Thyroid gland (tissue), 4 donors: ENCODE measurements around the gene PRAMEF5.

Experiments
- CTCF ChIP-seq, 6 experiments: fragments of 200-600 bp in 3 of 6; fragments of 450-650 bp in 3 of 6; sonication (generic) in 3 of 6; IDR thresholded peaks; one replicate each; pipeline ENCODE4 v1.5.1; 2016 to 2019; ENCODE audit warnings: antibody characterized with exemption in 6 of 6, mild to moderate bottlenecking in 2 of 6, inconsistent platforms in 1 of 6, moderate library complexity in 1 of 6
- POLR2A ChIP-seq, 2 donors: fragments of 450-650 bp; IDR thresholded peaks; one replicate each; pipeline ENCODE4 v1.6.1; 2017; ENCODE audit warnings: antibody characterized with exemption in 2 of 2, mild to moderate bottlenecking in 2 of 2, moderate library complexity in 1 of 2

- no peak for TF ChIP-seq POLR2A (IDR thresholded peaks at IDR 0.05)
- no peak for TF ChIP-seq CTCF (IDR thresholded peaks at IDR 0.05)
Observed at GRCh38 chr1:13224480-13225060, 29.4 kb upstream of the PRAMEF5 start.
